ENCODE measurements around the gene DNAJB6. TPM values are rescaled to one million over a fixed set of nuclear protein-coding genes. Genes with fewer than 3 reads are reported as not detected.
"Not testable (repeated sequence)": the region's sequence is repeated elsewhere in the genome, so short reads cannot be mapped to it uniquely, and the experiment has no call there.

The DNAJB6 gene
- total RNA-seq, 2 experiments from 2014 or later = 103 to 105 TPM

DNA sequence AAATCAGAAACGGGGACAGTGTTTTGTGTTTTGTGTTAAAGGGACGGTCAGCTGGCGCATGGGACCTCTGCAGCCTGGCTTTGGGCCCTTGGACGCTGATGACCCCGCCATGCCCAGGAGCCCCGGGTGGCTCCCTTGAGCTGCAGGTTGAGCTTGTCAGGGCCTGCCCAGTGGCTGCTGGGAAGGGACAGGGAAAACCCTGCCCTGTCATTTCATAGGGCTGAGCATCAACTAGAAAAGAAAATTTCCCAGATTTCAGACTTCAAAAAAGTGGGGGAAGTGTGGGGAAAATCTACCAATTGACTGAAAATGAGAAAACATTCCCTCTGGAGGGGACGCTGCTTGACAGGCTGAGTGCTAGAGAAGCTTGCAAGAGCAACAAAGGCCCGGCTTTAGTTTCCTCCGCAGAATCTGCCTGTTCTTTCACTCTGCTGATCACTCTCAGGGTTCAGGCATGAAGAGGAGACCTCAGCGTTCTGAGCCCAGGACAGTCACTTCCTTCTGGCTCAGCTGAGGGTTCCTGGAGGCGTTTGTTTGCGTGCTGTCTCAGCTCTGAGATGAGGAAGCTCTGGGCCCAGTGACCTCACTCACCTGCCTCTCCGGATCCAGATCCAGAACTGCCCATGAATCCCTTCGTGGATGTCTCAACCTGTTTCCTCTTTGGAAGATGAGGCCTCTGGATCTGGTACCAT is 18.6 kb upstream of the DNAJB6 start:
- CTCF ChIA-PET = no interaction called here
- POLR2A ChIA-PET = no interaction called here

DNA sequence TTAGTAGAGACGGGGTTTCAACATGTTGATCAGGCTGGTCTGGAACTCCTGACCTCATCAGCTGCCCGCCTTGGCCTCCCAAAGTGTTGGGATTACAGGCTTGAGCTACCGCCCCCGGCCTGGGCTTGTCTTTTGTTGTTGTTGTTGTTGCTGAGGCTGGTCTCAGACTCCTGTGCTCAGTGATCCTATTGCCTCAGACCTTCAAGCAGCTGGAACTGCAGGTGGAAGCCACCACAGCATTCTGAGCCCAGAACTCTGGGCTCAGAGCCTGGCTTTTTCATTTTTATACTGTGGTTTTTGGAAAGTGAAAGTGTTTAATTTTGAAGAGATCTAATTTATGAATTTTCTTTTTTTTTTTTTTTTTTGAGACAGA is 16.2 kb upstream of the DNAJB6 start:
- ChIA-PET POLR2A (no interaction called here), CTCF (no interaction called here)

DNA sequence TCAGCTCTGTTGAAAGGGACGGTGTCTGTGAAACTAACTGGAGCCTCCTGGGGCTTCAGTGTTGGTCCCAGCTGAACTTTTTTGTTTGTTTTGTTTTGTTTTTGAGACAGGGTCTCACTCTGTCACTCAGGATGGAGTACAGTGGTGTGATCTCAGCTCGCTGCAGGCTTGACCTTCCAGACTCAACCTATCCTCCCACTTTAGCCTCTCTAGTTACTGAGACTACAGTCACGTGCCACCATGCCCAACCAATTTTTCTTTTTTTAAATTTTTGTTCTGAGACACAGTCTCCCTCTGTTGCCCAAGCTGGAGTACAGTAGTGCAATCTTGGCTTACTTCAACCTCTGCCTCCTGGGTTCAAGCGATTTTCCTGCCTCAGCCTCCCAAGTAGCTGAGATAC is 13.4 kb upstream of the DNAJB6 start:
- ChIA-PET CTCF (interaction anchor here (1.5 kb wide), 1 partner anchor 10 kb away, joined by 6 read pairs; no protein-coding TSS in a partner anchor), POLR2A (no interaction called here)

DNA sequence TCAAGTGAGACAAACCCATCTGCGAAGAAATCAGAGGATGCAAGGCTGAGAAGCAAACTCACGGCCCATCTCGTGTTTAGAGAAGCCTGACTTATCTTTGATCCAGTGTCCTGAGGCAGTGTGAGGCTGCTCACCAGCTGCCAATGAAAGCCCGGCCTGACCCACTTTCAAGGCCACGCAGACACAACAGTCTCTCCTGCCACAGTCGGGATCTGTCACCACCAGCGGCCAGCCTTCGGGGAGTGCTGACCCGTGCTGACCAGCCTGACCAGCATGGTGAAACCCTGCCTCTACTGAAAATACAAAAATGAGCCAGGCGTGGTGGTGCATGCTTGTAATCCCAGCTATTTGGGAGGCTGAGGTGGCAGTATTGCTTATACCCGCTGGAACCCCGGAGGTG is 7.4 kb upstream of the DNAJB6 start:
- POLR2A ChIA-PET = no interaction called here
- CTCF ChIA-PET = no interaction called here

GRCh38 chr7:157330567-157330966 is 6.2 kb upstream of the DNAJB6 start:
- POLR2A ChIA-PET, CTCF ChIA-PET: not testable (repeated sequence)

DNA sequence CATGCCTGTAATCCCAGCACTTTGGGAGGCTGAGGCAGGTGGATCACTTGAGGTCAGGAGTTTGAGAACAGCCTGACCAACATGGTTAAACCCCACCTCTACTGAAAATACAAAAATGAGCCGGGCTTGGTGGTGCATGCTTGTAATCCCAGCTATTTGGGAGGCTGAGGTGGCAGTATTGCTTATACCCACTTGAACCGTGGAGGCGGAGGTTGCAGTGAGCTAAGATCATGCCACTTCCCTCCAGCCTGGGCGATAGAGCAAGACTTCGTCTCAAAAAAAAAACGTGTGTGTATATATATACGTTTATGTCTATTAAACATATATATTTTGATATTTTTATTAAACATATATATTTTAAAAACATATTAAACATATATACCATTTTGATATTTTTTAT is 5.8 kb upstream of the DNAJB6 start:
- CTCF ChIA-PET = interaction anchor here (1.0 kb wide), 1 partner anchor 28 kb away, joined by 3 read pairs; no protein-coding TSS in a partner anchor
- POLR2A ChIA-PET = not testable (repeated sequence)

- ChIA-PET POLR2A (interaction anchor here (0.5 kb wide), 1 partner anchor 1844 kb away, joined by 5 read pairs; no protein-coding TSS in a partner anchor), CTCF (interaction anchor here (0.7 kb wide), 1 partner anchor 146 kb away, joined by 3 read pairs; no protein-coding TSS in a partner anchor)
Observed at GRCh38 chr7:157335236-157335635, 1.6 kb upstream of the DNAJB6 start.

DNA sequence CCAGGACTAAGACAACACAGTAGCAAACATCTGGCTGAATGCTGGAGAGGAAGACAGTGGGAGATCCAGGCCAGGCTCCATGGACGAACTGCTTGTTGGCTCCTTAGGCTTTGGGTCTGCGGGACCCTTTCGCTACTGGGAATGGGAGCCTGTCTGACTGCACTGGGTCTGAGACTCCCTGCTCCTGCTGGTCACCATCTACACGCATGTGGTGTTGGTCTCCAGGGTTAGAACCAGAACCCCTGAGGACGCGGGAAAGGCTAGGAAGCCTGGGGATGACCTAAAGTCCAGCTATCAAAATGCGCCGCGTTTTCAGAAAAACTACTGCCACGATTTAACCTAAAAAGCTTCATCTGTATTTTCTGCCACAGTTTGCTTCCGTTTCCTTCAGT is 817 bp upstream of the DNAJB6 start:
- POLR2A ChIA-PET = no interaction called here
- CTCF ChIA-PET = interaction anchor here (1.5 kb wide), 1 partner anchor 33 kb away, joined by 4 read pairs; no protein-coding TSS in a partner anchor

DNA sequence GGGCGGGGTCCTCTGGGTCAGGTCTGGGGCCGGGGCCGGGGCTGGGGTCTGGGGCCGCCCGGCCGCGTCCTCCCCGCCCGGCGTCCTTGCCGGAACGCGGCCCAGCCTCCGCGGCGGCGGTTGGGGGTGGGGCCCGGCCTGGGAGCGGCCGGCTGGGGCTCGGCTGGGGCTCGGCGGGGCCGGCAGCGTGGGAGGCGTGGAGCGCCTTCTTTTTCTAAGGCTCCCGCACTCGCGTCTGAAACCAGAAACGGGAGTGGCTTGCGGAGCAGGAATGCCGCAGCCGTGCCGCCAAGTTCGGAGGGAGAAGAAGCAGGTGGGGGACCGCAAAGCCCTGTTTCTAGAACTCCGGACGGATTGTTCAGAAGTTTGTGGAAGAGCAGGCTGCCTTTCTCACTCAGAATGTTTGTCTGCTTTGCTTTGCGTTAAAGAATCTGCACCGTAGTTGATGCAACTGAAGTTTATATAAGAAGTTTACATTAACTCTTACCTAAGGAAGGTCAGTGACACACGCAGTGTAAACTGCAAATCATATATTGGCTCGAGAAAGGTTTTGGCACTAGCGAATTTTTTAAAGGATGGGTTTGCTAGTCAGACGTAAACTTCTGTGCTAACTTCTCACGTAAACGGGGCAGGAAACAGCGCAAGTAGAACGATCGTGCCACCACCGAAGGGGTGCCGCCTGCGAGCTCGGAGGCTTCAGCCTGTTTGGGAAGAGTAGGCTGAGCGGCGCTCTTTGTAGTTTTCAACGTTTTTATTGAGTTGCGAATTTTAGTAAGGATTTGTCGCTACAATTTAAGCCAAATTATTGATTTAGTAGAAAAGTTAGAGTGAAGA is 729 bp downstream of the DNAJB6 start:
- POLR2A ChIA-PET = interaction anchor here (0.5 to 1.1 kb wide), 5 partner anchors 13 to 1941 kb away, joined by 3 read pairs; no protein-coding TSS in a partner anchor
- CTCF ChIA-PET = interaction anchor here (1.5 to 2.6 kb wide), 4 partner anchors 13 to 63 kb away, joined by 4 to 10 read pairs (median 7); no protein-coding TSS in a partner anchor

- ChIA-PET POLR2A (no interaction called here), CTCF (interaction anchor here (0.5 to 2.6 kb wide), 11 partner anchors 8 to 539 kb away, joined by 3 to 10 read pairs (median 3); no protein-coding TSS in a partner anchor)
Observed at GRCh38 chr7:157339777-157340677, 3.2 kb downstream of the DNAJB6 start.

DNA sequence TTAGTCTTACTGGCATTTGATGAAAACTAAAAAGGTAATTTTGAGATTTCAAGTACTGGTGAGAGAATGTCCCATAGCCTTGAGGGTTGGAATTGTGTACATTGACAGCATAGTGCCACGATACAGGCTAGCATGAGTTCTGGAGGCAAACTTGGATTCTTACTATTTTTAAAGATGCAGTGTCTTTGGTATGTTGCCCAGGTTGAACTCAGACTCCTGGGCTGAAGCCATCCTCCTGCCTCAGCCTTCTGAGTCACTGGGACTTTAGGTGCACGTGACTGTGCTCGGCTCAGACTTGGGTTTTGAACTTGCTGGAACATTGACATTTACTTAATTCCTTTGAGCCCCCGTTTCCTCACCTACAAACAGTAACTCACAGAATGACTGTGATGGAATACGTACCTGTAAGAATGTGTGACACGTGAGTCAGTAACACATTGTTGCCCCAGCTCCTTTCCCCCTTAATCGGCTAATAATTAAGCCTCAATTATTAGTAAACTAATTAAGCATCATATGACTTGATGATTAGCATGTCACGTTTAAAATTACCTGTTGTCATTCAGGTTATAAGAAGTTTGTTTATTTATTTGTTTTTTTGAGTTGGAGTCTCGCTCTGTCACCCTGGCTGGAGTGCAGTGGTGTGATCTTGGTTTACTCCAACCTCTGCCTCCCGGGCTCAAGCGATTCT is 10.6 kb downstream of the DNAJB6 start:
- ChIA-PET CTCF (interaction anchor here (0.9 kb wide), 1 partner anchor 8 kb away, joined by 3 read pairs; no protein-coding TSS in a partner anchor), POLR2A (no interaction called here)

- ChIA-PET CTCF (interaction anchor here (0.9 kb wide), 1 partner anchor 9 kb away, joined by 3 read pairs; no protein-coding TSS in a partner anchor), POLR2A (no interaction called here)
Observed at GRCh38 chr7:157348548-157348947, 11.7 kb downstream of the DNAJB6 start.

- ChIA-PET POLR2A (no interaction called here), CTCF (no interaction called here)
Observed at GRCh38 chr7:157352516-157352915, 15.7 kb downstream of the DNAJB6 start.

- ChIA-PET CTCF (interaction anchor here (1.0 kb wide), 1 partner anchor 16 kb away, joined by 3 read pairs; no protein-coding TSS in a partner anchor), POLR2A (no interaction called here)
Observed at GRCh38 chr7:157355784-157356511, 19.1 kb downstream of the DNAJB6 start.

GRCh38 chr7:157357129-157358040 is 20.6 kb downstream of the DNAJB6 start:
- POLR2A ChIA-PET = no interaction called here

DNA sequence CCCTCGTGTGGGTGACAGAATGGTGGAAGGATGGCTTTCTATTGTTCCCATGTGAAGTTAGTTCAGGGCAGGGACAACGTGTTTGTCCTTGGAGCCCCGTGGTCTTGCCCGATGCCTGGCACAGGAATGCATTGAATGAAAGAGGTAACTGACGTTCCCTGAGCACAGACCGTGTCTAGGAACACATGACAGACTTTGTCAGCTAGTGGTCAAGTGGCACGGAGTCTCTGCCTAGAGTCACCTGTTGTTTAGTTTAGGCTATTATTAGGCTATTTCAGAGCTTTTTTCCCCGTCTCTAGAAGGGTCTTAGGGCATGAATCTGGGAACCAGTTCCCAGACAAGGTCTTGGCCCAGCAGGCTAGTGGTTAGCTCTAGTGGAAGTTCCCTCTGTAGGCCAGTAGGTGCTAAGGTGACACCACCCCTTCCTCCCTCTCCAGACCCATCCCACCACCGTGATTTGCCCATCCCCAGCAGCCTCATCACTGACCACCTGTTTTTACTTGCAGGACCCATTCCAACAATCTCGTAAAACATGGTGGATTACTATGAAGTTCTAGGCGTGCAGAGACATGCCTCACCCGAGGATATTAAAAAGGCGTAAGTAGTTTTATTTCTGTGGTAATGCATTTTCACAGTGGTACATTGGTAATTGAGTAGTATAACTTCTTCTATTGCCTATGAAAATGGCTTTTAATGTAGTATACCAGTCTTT is 21.4 kb downstream of the DNAJB6 start:
- ChIA-PET CTCF (interaction anchor here (1.0 kb wide), 1 partner anchor 32 kb away, joined by 3 read pairs; no protein-coding TSS in a partner anchor), POLR2A (no interaction called here)

More at GRCh38 chr7:157357129-157358040, 20.6 kb downstream of the DNAJB6 start:
- CTCF ChIA-PET = interaction anchor here (1.0 kb wide), 1 partner anchor 31 kb away, joined by 3 read pairs; no protein-coding TSS in a partner anchor

DNA sequence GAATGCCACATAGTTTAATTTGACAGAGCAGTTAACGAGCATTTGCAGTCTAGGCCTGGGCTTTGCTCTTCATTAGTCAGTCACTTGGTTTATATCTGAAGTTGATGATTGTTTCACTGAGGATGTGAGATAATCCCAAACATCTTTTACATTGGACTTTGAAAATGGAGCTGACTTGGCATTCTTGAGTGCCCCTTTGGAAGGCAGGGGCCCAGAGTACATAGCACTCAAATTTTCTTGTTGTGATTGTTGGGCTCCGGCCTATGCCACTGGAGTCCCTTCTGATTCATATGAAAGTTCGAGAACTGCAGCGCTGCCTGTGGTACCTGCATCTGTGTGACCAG is 21.9 kb downstream of the DNAJB6 start:
- ChIA-PET POLR2A (no interaction called here), CTCF (interaction anchor here (1.0 kb wide), 1 partner anchor 28 kb away, joined by 4 read pairs; no protein-coding TSS in a partner anchor)

Data from activated CD8-positive, alpha-beta memory T cell treated with anti-CD3 and anti-CD28 coated beads for 36 hours (primary cell).